Measurements from ENCODE around the gene CLEC14A. TPM values are rescaled to one million over a fixed set of nuclear protein-coding genes. Genes with fewer than 3 reads are reported as not detected.

Gene CLEC14A
- total RNA-seq, 1 donor from 2014 or later = not detected

DNA sequence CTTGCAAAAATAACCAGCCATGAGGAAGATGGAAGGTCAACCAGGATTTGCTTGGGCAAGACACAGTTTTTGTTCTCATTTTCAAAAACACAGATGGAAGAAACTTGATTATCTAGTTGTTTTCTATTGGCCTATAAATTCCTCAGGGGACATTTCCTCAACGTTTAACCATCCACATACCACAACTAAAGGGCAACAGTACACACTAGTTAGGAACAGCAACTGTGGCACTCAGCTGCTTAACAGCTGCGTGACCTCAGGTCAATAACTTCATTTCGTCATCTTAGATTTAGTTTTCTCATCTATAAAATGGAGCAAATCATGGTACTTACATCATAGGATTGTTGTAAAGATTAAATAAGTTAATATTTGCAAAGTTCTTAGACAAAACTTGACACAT, 29.5 kb downstream of the CLEC14A start:
- Mint-ChIP-seq H3K9me3 (peaks cover 2% of the 10 kb centered on the region), H3K4me1 (peaks cover 3% of the 10 kb centered on the region), H3K27me3 (ENCODE audit: low read depth) (no peaks in the 10 kb centered on the region), H3K27ac (ENCODE audit: unreplicated experiment) (no peak overlapping the region), H3K36me3 (ENCODE audit: low read depth) (no peaks in the 10 kb centered on the region), H3K4me3 (no peak overlapping the region)
- DNase-seq (ENCODE audit: low read depth, low spot score) = no peak
- TF ChIP-seq, protein P1, sequence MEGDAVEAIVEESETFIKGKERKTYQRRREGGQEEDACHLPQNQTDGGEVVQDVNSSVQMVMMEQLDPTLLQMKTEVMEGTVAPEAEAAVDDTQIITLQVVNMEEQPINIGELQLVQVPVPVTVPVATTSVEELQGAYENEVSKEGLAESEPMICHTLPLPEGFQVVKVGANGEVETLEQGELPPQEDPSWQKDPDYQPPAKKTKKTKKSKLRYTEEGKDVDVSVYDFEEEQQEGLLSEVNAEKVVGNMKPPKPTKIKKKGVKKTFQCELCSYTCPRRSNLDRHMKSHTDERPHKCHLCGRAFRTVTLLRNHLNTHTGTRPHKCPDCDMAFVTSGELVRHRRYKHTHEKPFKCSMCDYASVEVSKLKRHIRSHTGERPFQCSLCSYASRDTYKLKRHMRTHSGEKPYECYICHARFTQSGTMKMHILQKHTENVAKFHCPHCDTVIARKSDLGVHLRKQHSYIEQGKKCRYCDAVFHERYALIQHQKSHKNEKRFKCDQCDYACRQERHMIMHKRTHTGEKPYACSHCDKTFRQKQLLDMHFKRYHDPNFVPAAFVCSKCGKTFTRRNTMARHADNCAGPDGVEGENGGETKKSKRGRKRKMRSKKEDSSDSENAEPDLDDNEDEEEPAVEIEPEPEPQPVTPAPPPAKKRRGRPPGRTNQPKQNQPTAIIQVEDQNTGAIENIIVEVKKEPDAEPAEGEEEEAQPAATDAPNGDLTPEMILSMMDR (conservative IDR thresholded peaks at IDR 0.05) = no peak

DNA sequence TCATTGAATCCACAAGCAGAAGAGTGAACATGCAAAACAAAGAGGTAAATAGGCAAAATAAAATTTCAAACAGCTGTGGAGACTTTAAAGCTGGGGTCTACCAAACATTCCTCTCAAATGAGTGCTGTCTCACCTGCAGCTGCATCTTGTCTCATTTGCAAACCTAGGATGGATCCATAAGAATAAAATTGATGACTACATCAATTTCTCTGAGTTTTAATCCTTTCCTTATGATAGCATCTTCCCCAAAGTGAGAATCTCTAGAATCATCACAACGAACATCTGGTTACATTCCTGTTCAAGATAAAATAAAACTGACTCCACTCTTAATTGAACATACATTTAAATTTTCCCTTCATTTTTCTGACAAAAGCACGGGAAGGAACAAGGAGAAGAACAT, 29.9 kb downstream of the CLEC14A start:
- Mint-ChIP-seq H3K4me3 (no peak overlapping the region), H3K36me3 (ENCODE audit: low read depth) (no peaks in the 10 kb centered on the region), H3K4me1 (peaks cover 6% of the 10 kb centered on the region), H3K9me3 (peaks cover 4% of the 10 kb centered on the region), H3K27ac (ENCODE audit: unreplicated experiment) (no peak overlapping the region), H3K27me3 (ENCODE audit: low read depth) (no peaks in the 10 kb centered on the region)
- TF ChIP-seq, protein P1 (conservative IDR thresholded peaks at IDR 0.05) = no peak
- no peak for DNase-seq (ENCODE audit: low read depth, low spot score)

DNA sequence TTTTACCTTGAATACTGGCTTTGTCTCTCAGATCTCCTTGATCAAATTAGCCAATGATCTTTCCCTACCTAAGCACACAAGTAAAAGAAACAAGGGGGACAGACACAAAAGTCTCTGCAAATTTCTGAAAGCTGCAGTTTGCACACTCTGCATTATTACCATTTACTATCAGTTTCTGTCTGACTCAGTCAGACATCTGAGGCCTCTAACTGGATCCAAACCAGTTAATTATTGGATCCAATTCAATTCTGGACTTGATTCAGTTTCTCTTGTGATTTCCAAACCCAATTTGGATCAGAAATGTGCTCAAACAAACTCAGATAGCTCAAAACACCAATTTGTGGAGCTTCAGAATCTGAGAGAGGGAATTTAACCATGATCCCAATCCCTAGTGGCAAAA, 31.6 kb downstream of the CLEC14A start:
- Mint-ChIP-seq H3K36me3 (ENCODE audit: low read depth) (no peaks in the 10 kb centered on the region), H3K4me1 (peaks cover 11% of the 10 kb centered on the region), H3K4me3 (no peak overlapping the region), H3K27ac (ENCODE audit: unreplicated experiment) (no peak overlapping the region), H3K9me3 (peaks cover 4% of the 10 kb centered on the region), H3K27me3 (ENCODE audit: low read depth) (no peaks in the 10 kb centered on the region)
- TF ChIP-seq, protein P1 (conservative IDR thresholded peaks at IDR 0.05) = no peak
- DNase-seq (ENCODE audit: low read depth, low spot score) = no peak

DNA sequence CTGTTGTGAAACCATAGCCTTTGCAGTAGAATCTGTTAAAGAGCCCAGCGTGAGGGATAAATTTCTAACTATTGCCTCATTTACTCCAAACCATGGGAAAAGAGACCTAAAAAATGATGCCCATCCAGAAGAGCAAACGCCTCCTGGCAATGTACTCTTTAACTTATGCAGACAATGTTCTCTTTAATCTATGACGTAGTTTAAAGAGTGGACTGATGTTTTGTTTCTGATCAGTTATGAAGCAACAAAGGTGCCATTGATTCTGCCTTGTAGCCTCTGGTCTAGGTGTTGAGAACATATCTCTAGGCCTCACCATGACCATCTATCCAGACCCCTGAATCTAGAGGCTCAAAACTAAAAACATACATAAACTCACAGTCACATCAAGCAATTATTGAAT, 34.8 kb downstream of the CLEC14A start:
- H3K4me1 Mint-ChIP-seq = peaks cover 11% of the 10 kb centered on the region
- no peak overlapping the region for H3K27ac Mint-ChIP-seq (ENCODE audit: unreplicated experiment)
- H3K27me3 Mint-ChIP-seq (ENCODE audit: low read depth) = peaks cover 14% of the 10 kb centered on the region
- H3K36me3 Mint-ChIP-seq (ENCODE audit: low read depth) = no peaks in the 10 kb centered on the region
- peaks cover 4% of the 10 kb centered on the region for H3K9me3 Mint-ChIP-seq
- H3K4me3 Mint-ChIP-seq = no peak overlapping the region
- TF ChIP-seq, protein P1 (conservative IDR thresholded peaks at IDR 0.05) = no peak
- no peak for DNase-seq (ENCODE audit: low read depth, low spot score)

DNA sequence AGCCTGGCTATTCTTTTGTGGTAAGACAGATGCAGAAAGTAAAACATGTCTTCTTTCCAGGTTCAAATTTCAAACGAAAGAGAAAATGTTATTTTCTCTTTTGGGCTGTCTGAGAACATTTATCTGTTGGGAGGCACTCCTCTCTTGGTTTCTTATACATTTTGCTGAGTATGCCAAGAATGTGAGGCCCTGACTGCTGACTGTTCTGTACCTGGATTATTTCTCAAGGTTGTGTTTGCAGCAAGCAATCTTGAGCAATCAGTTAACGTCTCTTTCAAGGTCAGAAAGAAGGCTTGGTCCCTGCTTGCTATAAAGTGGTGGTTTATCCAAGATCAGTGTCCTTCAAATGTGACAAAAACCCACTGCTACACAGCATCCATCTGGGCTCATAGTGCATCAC, 38.3 kb downstream of the CLEC14A start:
- DNase-seq (ENCODE audit: low read depth, low spot score) = no peak
- Mint-ChIP-seq H3K27ac (ENCODE audit: unreplicated experiment) (no peak overlapping the region), H3K4me1 (peaks cover 11% of the 10 kb centered on the region), H3K36me3 (ENCODE audit: low read depth) (no peaks in the 10 kb centered on the region), H3K27me3 (ENCODE audit: low read depth) (peaks cover 47% of the 10 kb centered on the region), H3K4me3 (no peak overlapping the region), H3K9me3 (peaks cover 2% of the 10 kb centered on the region)
- TF ChIP-seq, protein P1 (conservative IDR thresholded peaks at IDR 0.05) = no peak

DNA sequence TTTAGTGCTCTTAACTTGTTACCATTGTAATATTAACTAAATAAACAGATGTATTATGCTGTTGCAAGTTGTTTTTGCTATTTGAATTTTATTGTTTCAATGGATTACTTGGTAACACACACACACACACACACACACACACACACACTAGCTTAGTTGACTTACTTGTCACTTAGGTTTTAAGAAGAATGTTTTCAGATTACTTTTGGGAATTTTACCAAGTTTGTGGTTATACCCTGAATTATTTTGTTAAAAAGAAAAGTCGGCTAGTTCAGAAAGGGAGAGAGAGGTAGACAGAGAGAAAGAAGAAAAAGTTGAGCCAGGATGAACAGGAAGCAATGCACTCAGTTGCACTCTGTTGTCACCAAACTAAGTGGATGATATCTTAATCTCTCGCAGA, 42.9 kb downstream of the CLEC14A start:
- H3K4me1 Mint-ChIP-seq = peaks cover 17% of the 10 kb centered on the region
- no peak overlapping the region for H3K4me3 Mint-ChIP-seq
- H3K27me3 Mint-ChIP-seq (ENCODE audit: low read depth) = peaks cover 90% of the 10 kb centered on the region
- H3K36me3 Mint-ChIP-seq (ENCODE audit: low read depth) = peaks cover 3% of the 10 kb centered on the region
- H3K27ac Mint-ChIP-seq (ENCODE audit: unreplicated experiment) = no peak overlapping the region
- TF ChIP-seq, protein P1 (conservative IDR thresholded peaks at IDR 0.05) = no peak
- H3K9me3 Mint-ChIP-seq = no peaks in the 10 kb centered on the region
- DNase-seq (ENCODE audit: low read depth, low spot score) = no peak
